IMR-90 (cell line): ENCODE data around the gene ANKRD6. TPM values are rescaled to one million over a fixed set of nuclear protein-coding genes. Genes with fewer than 3 reads are reported as not detected.

Source experiments
- ATAC-seq: fragments of 200-7000 bp; cut with Tn5 transposase; 2 replicates; pipeline ENCODE4 v1.9.1; 2020; ENCODE audit warnings: low read depth, mild to moderate bottlenecking, moderate library complexity
- BruUV-seq: library from RNA; stranded (reverse); fragments of 400-500 nt; replicated peaks from 2 replicates; lab custom pipeline; 2021; lab: Mats Ljungman, UMichigan
- CTCF ChIA-PET: fragments of 300-600 bp; formaldehyde crosslinking; extraction: SDS; loops from one replicate; lab custom pipeline; 2021; ENCODE audit warnings: antibody characterized with exemption; lab: Yijun Ruan, JAX
- POLR2A ChIA-PET: fragments of 300-600 bp; sonication (Branson Sonifier 250); formaldehyde crosslinking; loops from one replicate; lab custom pipeline; 2022; ENCODE audit warnings: antibody characterized with exemption; ENCODE audit not compliant: unreplicated experiment; lab: Charles Lee
- DNase-seq: peaks from one replicate; pipeline ENCODE4 v3.0.0; 2013
- H2AFZ ChIP-seq: replicated peaks from 2 replicates; pipeline ENCODE3; 2013; ENCODE audit warnings: low read length, mild to moderate bottlenecking; ENCODE audit not compliant: poor library complexity
- H2AK5ac ChIP-seq: 2 replicates; pipeline ENCODE4 v1.6.1; 2013; ENCODE audit warnings: low read depth, low read length, inconsistent platforms
- H2AK9ac ChIP-seq: replicated peaks from 2 replicates; pipeline ENCODE3; 2013; ENCODE audit warnings: mild to moderate bottlenecking, low read depth, low read length, moderate library complexity; ENCODE audit not compliant: poor library complexity
- H2BK120ac ChIP-seq: 2 replicates; pipeline ENCODE4 v1.6.1; 2013; ENCODE audit warnings: low read depth, low read length, inconsistent platforms
- H2BK15ac ChIP-seq: 3 replicates; pipeline ENCODE4 v1.6.1; 2013; ENCODE audit warnings: low read depth, low read length, inconsistent platforms
- H2BK20ac ChIP-seq: 2 replicates; pipeline ENCODE4 v1.6.1; 2013; ENCODE audit warnings: low read depth, mild to moderate bottlenecking, inconsistent platforms, low read length, moderate library complexity
- H2BK5ac ChIP-seq: 2 replicates; pipeline ENCODE4 v1.6.1; 2013; ENCODE audit warnings: mild to moderate bottlenecking, low read depth, low read length, inconsistent platforms; ENCODE audit not compliant: poor library complexity, severe bottlenecking
- H3K14ac ChIP-seq: replicated peaks from 2 replicates; pipeline ENCODE4 v1.6.1; 2013; ENCODE audit warnings: low read depth, low read length, inconsistent platforms
- H3K18ac ChIP-seq: 2 replicates; pipeline ENCODE4 v1.6.1; 2013; ENCODE audit warnings: low read depth, low read length, control low read depth
- H3K23ac ChIP-seq: 2 replicates; pipeline ENCODE4 v1.6.1; 2013; ENCODE audit warnings: low read depth, low read length, inconsistent platforms
- H3K27ac ChIP-seq: 2 replicates; pipeline ENCODE4 v1.5.1; 2013; ENCODE audit warnings: mild to moderate bottlenecking, control low read depth, low read length; ENCODE audit not compliant: insufficient read depth
- H3K27me3 ChIP-seq: 2 replicates; pipeline ENCODE4 v1.6.1; 2013; ENCODE audit warnings: low read length; ENCODE audit not compliant: control insufficient read depth, insufficient read depth
- H3K36me3 ChIP-seq: 2 replicates; pipeline ENCODE4 v1.6.1; 2013; ENCODE audit warnings: low read length, mixed read lengths; ENCODE audit not compliant: control insufficient read depth, insufficient read depth
- H3K4ac ChIP-seq: 2 replicates; pipeline ENCODE4 v1.6.1; 2013; ENCODE audit warnings: low read depth, low read length, inconsistent platforms
- H3K4me1 ChIP-seq: 2 replicates; pipeline ENCODE4 v1.6.1; 2013; ENCODE audit warnings: low read length, mixed read lengths; ENCODE audit not compliant: control insufficient read depth, insufficient read depth
- H3K4me2 ChIP-seq: 2 replicates; pipeline ENCODE4 v1.6.1; 2013; ENCODE audit warnings: low read depth, mild to moderate bottlenecking, control low read depth, low read length, moderate library complexity
- H3K4me3 ChIP-seq: 2 replicates; pipeline ENCODE4 v1.5.1; 2013; ENCODE audit warnings: low read depth, mild to moderate bottlenecking, control low read depth, low read length, moderate library complexity; ENCODE audit not compliant: insufficient read depth
- H3K56ac ChIP-seq: 2 replicates; pipeline ENCODE4 v1.6.1; 2013; ENCODE audit warnings: low read length, inconsistent platforms; ENCODE audit not compliant: insufficient read depth; ENCODE audit errors: extremely low read depth
- H3K79me1 ChIP-seq, 2 experiments: 2 replicates each; pipeline ENCODE4 v1.6.1; 2013; ENCODE audit warnings: low read length in 2 of 2, inconsistent platforms in 1 of 2, low read depth in 1 of 2
- H3K9ac ChIP-seq: 2 replicates; pipeline ENCODE4 v1.6.1; 2013; ENCODE audit warnings: low read depth, low read length, control low read depth
- H3K9me1 ChIP-seq: 2 replicates; pipeline ENCODE4 v1.6.1; 2013; ENCODE audit warnings: low read length, inconsistent platforms; ENCODE audit not compliant: insufficient read depth
- H3K9me3 ChIP-seq: 2 replicates; pipeline ENCODE4 v1.6.1; 2013; ENCODE audit warnings: low read length; ENCODE audit not compliant: control insufficient read depth, insufficient read depth
- H4K20me1 ChIP-seq: 2 replicates; pipeline ENCODE4 v1.6.1; 2013; ENCODE audit warnings: low read length, inconsistent platforms; ENCODE audit not compliant: insufficient read depth
- H4K5ac ChIP-seq: 2 replicates; pipeline ENCODE4 v1.6.1; 2013; ENCODE audit warnings: mild to moderate bottlenecking, low read depth, low read length, control low read depth
- H4K8ac ChIP-seq, 2 experiments: 2 replicates each; pipeline ENCODE4 v1.6.1; 2013; ENCODE audit warnings: low read depth in 2 of 2, low read length in 2 of 2, control low read depth in 1 of 2, inconsistent platforms in 1 of 2
- H4K91ac ChIP-seq: 2 replicates; pipeline ENCODE4 v1.6.1; 2013; ENCODE audit warnings: low read depth, low read length, inconsistent platforms; ENCODE audit not compliant: insufficient read depth
- BHLHE40 ChIP-seq: fragments of 150-350 bp; IDR thresholded peaks from 2 replicates; pipeline ENCODE4 v1.6.1; 2016; ENCODE audit warnings: mild to moderate bottlenecking, low read depth, low read length
- CEBPB ChIP-seq: IDR thresholded peaks from 2 replicates; pipeline ENCODE4 v1.6.1; 2012; ENCODE audit warnings: low read depth, low read length, improper control_type of control experiment
- CHD1 ChIP-seq: IDR thresholded peaks from 2 replicates; pipeline ENCODE4 v1.6.1; 2012; ENCODE audit warnings: low read depth, low read length, improper control_type of control experiment
- CTCF ChIP-seq: conservative IDR thresholded peaks from 2 replicates; pipeline ENCODE4 v1.5.1; 2012; ENCODE audit warnings: mild to moderate bottlenecking, low read depth, low read length, improper control_type of control experiment
- FOS ChIP-seq: fragments of 150-350 bp; IDR thresholded peaks from 2 replicates; pipeline ENCODE4 v1.6.1; 2016; ENCODE audit warnings: low read depth, low read length
- MAFK ChIP-seq: IDR thresholded peaks from 2 replicates; pipeline ENCODE4 v1.6.1; 2012; ENCODE audit warnings: low read depth, low read length, improper control_type of control experiment
- MXI1 ChIP-seq: IDR thresholded peaks from 2 replicates; pipeline ENCODE4 v1.6.1; 2012; ENCODE audit warnings: low read depth, mild to moderate bottlenecking, low read length, moderate library complexity, borderline replicate concordance
- NFE2L2 ChIP-seq: fragments of 150-350 bp; IDR thresholded peaks from 2 replicates; pipeline ENCODE4 v1.6.1; 2016; ENCODE audit warnings: low read depth, mild to moderate bottlenecking, low read length
- POLR2A ChIP-seq: IDR thresholded peaks from 2 replicates; pipeline ENCODE4 v1.6.1; 2012; ENCODE audit warnings: mild to moderate bottlenecking, low read depth, low read length
- RAD21 ChIP-seq: IDR thresholded peaks from 2 replicates; pipeline ENCODE4 v1.6.1; 2012; ENCODE audit warnings: low read length, improper control_type of control experiment
- RCOR1 ChIP-seq: IDR thresholded peaks from 2 replicates; pipeline ENCODE4 v1.6.1; 2012; ENCODE audit warnings: mild to moderate bottlenecking, low read length, improper control_type of control experiment; ENCODE audit not compliant: insufficient replicate concordance
- RFX5 ChIP-seq: IDR thresholded peaks from 2 replicates; pipeline ENCODE4 v1.8.0; 2012; ENCODE audit warnings: low read depth, mild to moderate bottlenecking, low read length, moderate library complexity
- SMC3 ChIP-seq: fragments of 150-350 bp; IDR thresholded peaks from 2 replicates; pipeline ENCODE4 v1.6.1; 2016; ENCODE audit warnings: low read depth, mild to moderate bottlenecking, antibody characterized with exemption, low read length, moderate library complexity
- WGBS, 2 experiments: methylation state at CpG; one replicate each; pipeline versions ENCODE4 v1.1.5 to v1.1.7; 2013; ENCODE audit warnings: missing lambda C conversion rate in 2 of 2; ENCODE audit not compliant: insufficient read length in 1 of 2; ENCODE audit errors: extremely low coverage in 2 of 2; 5-methylcytosine and 5-hydroxymethylcytosine counted together
- dilution Hi-C: fragments of 300-500 bp; cut with HindIII; formaldehyde crosslinking; loops from one replicate; pipeline ENCODE4 v1.14.3; 2018; ENCODE audit warnings: low sequenced_read_pairs; ENCODE audit not compliant: unreplicated experiment
- in situ Hi-C: fragments of 300-500 bp; cut with MboI; formaldehyde crosslinking; loops from 3 replicates; pipeline ENCODE4 v1.14.3; 2019; ENCODE audit warnings: low sequenced_read_pairs, inconsistent platforms, mixed read lengths
- intact Hi-C: fragments of 100-400 bp; cut with micrococcal nuclease; formaldehyde crosslinking; loops from 2 replicates; pipeline ENCODE4 v1.10.0; 2022
- polyA plus RNA-seq, 3 experiments: library from polyadenylated mRNA; depleted of rRNA; stranded (reverse); fragments of >200 nt; gene quantifications; 2 replicates each; pipeline ENCODE4 v1.2.3, GENCODE V29; 2012; ENCODE audit warnings: low replicate concordance in 1 of 3
- total RNA-seq: library from RNA; depleted of rRNA; stranded (reverse); fragments of >200 nt; gene quantifications from 2 replicates; pipeline ENCODE4 v1.2.3, GENCODE V29; 2012
- TF ChIP-seq, protein P1 (sequence below): fragments of 150-350 bp; IDR thresholded peaks from 2 replicates; pipeline ENCODE4 v1.6.1; 2016; ENCODE audit warnings: low read depth, mild to moderate bottlenecking, low read length, moderate library complexity, borderline replicate concordance

ANKRD6 gene
- total and polyA plus RNA-seq, 2 of the 4 experiments (the other 2 are of a cell fraction), result 0.12 to 0.18 TPM

GRCh38 chr6:89454300-89454699 lies 21.3 kb downstream of the ANKRD6 start:
- no peak overlapping the region for H3K4me3 ChIP-seq
- intact Hi-C loops, result no loop called here
- no peak overlapping the region for H2AK5ac ChIP-seq
- H3K79me1 ChIP-seq, result no peaks in the 10 kb centered on the region
- no peaks in the 10 kb centered on the region for H3K9me3 ChIP-seq
- H3K9ac ChIP-seq, result no peak overlapping the region
- ATAC-seq (no peak), DNase-seq (no peak)
- H3K36me3 ChIP-seq, result no peaks in the 10 kb centered on the region
- H3K27ac ChIP-seq, result no peak overlapping the region
- no peak overlapping the region for H4K8ac ChIP-seq
- H2AFZ ChIP-seq, result no peak overlapping the region
- no peak overlapping the region for H3K23ac ChIP-seq
- POLR2A ChIA-PET, result no interaction called here
- H3K9me1 ChIP-seq, result no peaks in the 10 kb centered on the region
- no peak overlapping the region for H3K56ac ChIP-seq
- in situ Hi-C loops, result no loop called here
- H2BK15ac ChIP-seq, result no peak overlapping the region
- no peak overlapping the region for H3K14ac ChIP-seq
- no peak overlapping the region for H4K91ac ChIP-seq
- WGBS, 2 experiments, result 60% methylated on average over 1 of the region's 2 CpGs; no CpG with 5 or more reads in 1 of the 2 experiments
- H3K18ac ChIP-seq, result no peak overlapping the region
- H4K5ac ChIP-seq, result no peak overlapping the region
- no peak overlapping the region for H2AK9ac ChIP-seq
- no peaks in the 10 kb centered on the region for H4K20me1 ChIP-seq
- H3K27me3 ChIP-seq, result no peaks in the 10 kb centered on the region
- no peak overlapping the region for H2BK120ac ChIP-seq
- dilution Hi-C loops, result no loop called here
- TF ChIP-seq FOS (no peak), SMC3 (no peak), MAFK (no peak), POLR2A (no peak), RAD21 (no peak), RFX5 (no peak), MXI1 (no peak), CHD1 (no peak), NFE2L2 (no peak), CTCF (no peak), RCOR1 (no peak), BHLHE40 (no peak), CEBPB (no peak)
- TF ChIP-seq, protein P1, sequence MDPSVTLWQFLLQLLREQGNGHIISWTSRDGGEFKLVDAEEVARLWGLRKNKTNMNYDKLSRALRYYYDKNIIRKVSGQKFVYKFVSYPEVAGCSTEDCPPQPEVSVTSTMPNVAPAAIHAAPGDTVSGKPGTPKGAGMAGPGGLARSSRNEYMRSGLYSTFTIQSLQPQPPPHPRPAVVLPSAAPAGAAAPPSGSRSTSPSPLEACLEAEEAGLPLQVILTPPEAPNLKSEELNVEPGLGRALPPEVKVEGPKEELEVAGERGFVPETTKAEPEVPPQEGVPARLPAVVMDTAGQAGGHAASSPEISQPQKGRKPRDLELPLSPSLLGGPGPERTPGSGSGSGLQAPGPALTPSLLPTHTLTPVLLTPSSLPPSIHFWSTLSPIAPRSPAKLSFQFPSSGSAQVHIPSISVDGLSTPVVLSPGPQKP, result no peak
- H3K4me1 ChIP-seq, result no peaks in the 10 kb centered on the region
- no TSS peak for BruUV-seq
- no peak overlapping the region for H3K4ac ChIP-seq
- H3K4me2 ChIP-seq, result no peak overlapping the region
- no peak overlapping the region for H2BK5ac ChIP-seq
- H2BK20ac ChIP-seq, result no peak overlapping the region
- CTCF ChIA-PET, result no interaction called here
